Activated CD4-positive, alpha-beta memory T cell treated with anti-CD3 and anti-CD28 coated beads, Interleukin-2, amount 10 ng/mL, durations not matched to agents 7 days and 5 days (primary cell): ENCODE data around the gene LRRC36. TPM values are rescaled to one million over a fixed set of nuclear protein-coding genes. Genes with fewer than 3 reads are reported as not detected.
"Not testable (repeated sequence)": the region's sequence is repeated elsewhere in the genome, so short reads cannot be mapped to it uniquely, and the experiment has no call there.

Experiments used
- CTCF ChIA-PET: fragments of 350-600 bp; sonication (Branson Sonifier 250); formaldehyde crosslinking; loops from one replicate; lab custom pipeline; 2021; ENCODE audit warnings: antibody characterized with exemption, inconsistent platforms; lab: Charles Lee
- POLR2A ChIA-PET: fragments of 350-600 bp; sonication (Branson Sonifier 250); formaldehyde crosslinking; loops from one replicate; lab custom pipeline; 2021; ENCODE audit warnings: antibody characterized with exemption; lab: Charles Lee
- DNase-seq: peaks from one replicate; pipeline ENCODE4 v3.0.0-alpha.2; 2020
- H3K27ac Mint-ChIP-seq: one replicate; pipeline ENCODE4 v1.8.0; 2021; ENCODE audit warnings: mild to moderate bottlenecking, mixed read lengths
- H3K27me3 Mint-ChIP-seq: one replicate; pipeline ENCODE4 v1.8.0; 2021; ENCODE audit warnings: mixed read lengths
- H3K36me3 Mint-ChIP-seq: one replicate; pipeline ENCODE4 v1.8.0; 2021; ENCODE audit warnings: low read depth, mixed read lengths
- H3K4me1 Mint-ChIP-seq: one replicate; pipeline ENCODE4 v1.8.0; 2021; ENCODE audit warnings: mixed read lengths
- H3K4me3 Mint-ChIP-seq: one replicate; pipeline ENCODE4 v1.8.0; 2021; ENCODE audit warnings: mild to moderate bottlenecking, mixed read lengths
- H3K9me3 Mint-ChIP-seq: one replicate; pipeline ENCODE4 v1.8.0; 2021; ENCODE audit warnings: mixed read lengths
- total RNA-seq, 2 experiments: library from RNA; stranded (reverse); gene quantifications; one replicate each; pipeline ENCODE4 v1.2.3, GENCODE V29; 2021

LRRC36 gene
- total RNA-seq, 2 experiments from 2014 or later = not detected

DNA sequence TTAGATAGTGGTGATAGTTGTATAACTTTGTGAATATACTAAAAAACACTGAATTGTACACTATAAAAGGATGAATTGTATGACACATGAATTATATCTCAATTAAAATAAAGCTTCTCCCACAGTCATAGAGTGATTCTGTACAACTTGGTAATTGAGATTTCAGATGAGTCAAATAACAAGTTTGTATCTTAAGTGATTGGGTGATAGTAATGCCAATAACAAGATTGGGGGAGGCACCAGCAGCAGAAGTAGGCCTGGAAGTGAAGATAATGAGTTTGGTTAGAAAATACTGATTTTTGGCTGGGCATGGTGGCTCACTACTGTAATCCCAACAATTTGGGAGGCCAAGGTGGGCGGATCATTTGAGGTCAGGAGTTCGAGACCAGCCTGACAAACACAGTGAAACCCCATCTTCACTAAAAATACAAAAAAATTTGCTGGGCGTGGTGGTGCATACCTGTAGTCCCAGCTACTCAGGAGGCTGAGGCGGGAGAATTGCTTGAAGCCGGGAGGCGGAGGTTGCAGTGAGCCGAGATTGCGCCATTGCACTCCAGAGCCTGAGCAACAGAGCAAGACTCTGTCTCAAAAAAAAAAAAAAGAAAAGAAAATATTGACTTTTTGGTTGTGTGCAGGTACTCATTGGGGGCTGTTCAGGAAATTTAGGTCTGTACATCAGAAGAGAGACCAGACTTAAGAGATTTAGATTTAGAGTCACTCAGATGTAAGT is 33.1 kb downstream of the LRRC36 start:
- POLR2A ChIA-PET, DNase-seq, H3K9me3 Mint-ChIP-seq, H3K27ac Mint-ChIP-seq, H3K4me3 Mint-ChIP-seq, H3K36me3 Mint-ChIP-seq, CTCF ChIA-PET: not testable (repeated sequence)
- H3K4me1 Mint-ChIP-seq = peaks cover 11% of the 10 kb centered on the region
- H3K27me3 Mint-ChIP-seq = peaks cover 19% of the 10 kb centered on the region

DNA sequence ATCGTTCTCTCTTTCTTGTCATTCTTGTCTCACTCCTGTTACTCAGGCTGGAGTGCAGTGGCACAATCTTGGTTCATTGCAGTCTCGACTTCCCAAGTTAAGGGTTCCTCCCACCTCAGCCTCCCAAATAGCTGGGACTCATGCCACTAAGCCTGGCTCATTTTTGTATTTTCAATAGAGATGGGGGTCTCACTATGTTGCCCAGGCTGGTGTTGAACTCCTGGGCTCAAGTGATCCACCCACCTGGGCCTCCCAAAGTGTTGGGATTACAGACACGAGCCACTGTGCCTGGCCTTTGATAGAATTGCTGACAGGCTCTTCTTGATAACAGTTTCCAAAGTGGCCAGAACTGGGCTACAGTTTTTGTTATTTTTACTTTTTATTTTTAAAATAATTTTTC is 34.4 kb downstream of the LRRC36 start:
- Mint-ChIP-seq H3K27ac (no peak overlapping the region), H3K4me1 (peaks cover 16% of the 10 kb centered on the region), H3K4me3 (no peak overlapping the region), H3K9me3 (no peaks in the 10 kb centered on the region), H3K36me3 (no peaks in the 10 kb centered on the region), H3K27me3 (peaks cover 22% of the 10 kb centered on the region)
- CTCF ChIA-PET = no interaction called here
- POLR2A ChIA-PET = no interaction called here
- no peak for DNase-seq

DNA sequence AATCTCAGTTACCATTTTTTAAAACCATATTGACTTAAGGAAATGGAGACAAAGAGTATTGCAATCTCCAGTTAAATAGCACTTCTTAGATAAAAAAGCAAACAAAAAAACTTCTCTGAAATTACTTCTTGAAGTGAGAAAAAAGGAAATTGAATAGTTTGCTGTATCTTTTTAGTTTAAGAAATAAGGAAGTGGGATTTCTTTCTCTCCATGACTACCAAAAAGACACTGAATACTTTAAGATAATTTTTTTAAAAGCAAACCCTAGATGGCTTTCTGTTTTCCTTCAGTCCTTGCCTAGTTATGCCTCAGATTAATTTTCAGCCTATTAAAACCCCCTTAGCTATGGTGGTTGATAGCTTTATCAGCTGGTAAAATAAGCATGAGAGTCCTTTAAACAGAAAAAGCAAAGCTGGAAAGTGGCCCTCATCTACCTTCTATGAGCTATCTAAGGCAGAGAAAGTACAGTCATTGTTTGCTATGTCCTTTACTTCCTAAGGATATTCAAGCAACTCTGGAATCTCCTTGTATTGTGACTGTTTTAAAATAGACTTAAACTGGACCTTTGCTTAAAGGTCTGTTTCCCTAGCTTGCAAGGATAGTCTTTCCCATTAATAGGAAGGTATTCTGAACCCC is 38.1 kb downstream of the LRRC36 start:
- no peak overlapping the region for H3K27ac Mint-ChIP-seq
- no peak for DNase-seq
- POLR2A ChIA-PET = no interaction called here
- peaks cover 7% of the 10 kb centered on the region for H3K4me1 Mint-ChIP-seq
- H3K9me3 Mint-ChIP-seq = no peaks in the 10 kb centered on the region
- CTCF ChIA-PET = interaction anchor here (0.7 to 0.8 kb wide), 2 partner anchors 35 to 86 kb away, joined by 3 to 4 read pairs; no protein-coding TSS in a partner anchor
- no peaks in the 10 kb centered on the region for H3K36me3 Mint-ChIP-seq
- peaks cover 23% of the 10 kb centered on the region for H3K27me3 Mint-ChIP-seq
- no peak overlapping the region for H3K4me3 Mint-ChIP-seq

DNA sequence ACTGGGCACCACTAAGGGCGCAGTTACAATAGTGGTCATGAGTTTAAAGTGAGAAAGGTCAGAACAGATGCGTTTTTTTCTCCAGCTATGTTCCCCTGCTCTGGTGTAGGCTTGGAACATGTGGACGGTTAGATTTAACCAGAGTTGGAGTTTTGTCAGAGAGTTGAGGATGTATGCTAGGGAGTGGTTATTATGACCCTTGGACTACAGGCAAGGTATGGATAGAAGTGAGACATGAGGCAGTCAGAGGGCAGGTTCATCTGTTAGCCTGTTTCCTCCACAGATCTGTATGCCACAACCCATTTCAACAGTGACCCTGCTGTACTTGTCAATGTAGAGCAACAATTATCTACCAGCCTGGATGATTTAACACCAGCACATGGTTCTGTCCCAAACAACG is 44.0 kb downstream of the LRRC36 start:
- Mint-ChIP-seq H3K27ac (no peak overlapping the region), H3K9me3 (no peaks in the 10 kb centered on the region), H3K36me3 (no peaks in the 10 kb centered on the region), H3K27me3 (peaks cover 15% of the 10 kb centered on the region), H3K4me3 (no peak overlapping the region), H3K4me1 (peaks cover 2% of the 10 kb centered on the region)
- no peak for DNase-seq
- CTCF ChIA-PET = no interaction called here
- POLR2A ChIA-PET = interaction anchor here (0.7 kb wide), 1 partner anchor 537 kb away, joined by 3 read pairs; no protein-coding TSS in a partner anchor

DNA sequence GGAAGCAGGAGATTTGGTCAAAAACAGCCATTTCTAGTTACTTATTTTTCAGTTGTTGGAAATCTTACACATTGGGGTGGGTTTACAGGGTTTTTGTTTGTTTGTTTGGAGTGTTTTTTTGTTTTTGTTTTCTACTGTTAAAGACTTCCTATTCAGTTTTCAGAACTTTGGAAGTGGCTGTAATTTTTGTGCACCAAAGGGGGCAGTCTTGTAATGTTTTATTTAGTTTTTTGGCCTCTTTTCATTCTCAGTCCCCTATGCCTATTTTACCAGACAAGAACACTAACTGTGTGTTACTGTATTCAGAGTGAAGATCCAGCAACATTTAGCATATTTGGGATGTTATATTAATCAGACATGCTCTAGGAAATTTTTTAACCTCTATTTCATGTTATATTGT is 46.0 kb downstream of the LRRC36 start:
- H3K27me3 Mint-ChIP-seq = peaks cover 14% of the 10 kb centered on the region
- ChIA-PET CTCF (no interaction called here), POLR2A (no interaction called here)
- H3K27ac Mint-ChIP-seq = no peak overlapping the region
- no peak overlapping the region for H3K4me3 Mint-ChIP-seq
- DNase-seq = no peak
- no peaks in the 10 kb centered on the region for H3K9me3 Mint-ChIP-seq
- H3K4me1 Mint-ChIP-seq = no peaks in the 10 kb centered on the region
- H3K36me3 Mint-ChIP-seq = no peaks in the 10 kb centered on the region

DNA sequence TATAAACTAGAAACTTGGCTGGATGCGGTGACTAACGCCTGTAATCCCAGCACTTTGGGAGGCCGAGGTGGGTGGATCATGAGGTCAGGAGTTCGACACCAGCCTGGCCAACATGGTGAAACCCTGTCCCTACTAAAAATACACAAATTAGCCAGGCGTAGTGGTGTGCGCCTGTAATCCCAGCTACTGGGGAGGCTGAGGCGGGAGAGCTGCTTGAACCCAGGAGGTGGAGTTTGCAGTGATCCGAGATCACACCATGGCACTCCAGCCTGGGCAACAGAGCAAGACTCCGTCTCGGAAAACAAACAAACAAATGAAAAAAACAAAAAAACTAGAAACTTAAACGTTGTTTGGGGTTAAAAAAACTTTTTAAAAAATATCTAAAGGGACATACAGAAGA is 49.4 kb downstream of the LRRC36 start:
- CTCF ChIA-PET = not testable (repeated sequence)
- POLR2A ChIA-PET = interaction anchor here (0.7 kb wide), 1 partner anchor 24 kb away, joined by 3 read pairs; no protein-coding TSS in a partner anchor

DNA sequence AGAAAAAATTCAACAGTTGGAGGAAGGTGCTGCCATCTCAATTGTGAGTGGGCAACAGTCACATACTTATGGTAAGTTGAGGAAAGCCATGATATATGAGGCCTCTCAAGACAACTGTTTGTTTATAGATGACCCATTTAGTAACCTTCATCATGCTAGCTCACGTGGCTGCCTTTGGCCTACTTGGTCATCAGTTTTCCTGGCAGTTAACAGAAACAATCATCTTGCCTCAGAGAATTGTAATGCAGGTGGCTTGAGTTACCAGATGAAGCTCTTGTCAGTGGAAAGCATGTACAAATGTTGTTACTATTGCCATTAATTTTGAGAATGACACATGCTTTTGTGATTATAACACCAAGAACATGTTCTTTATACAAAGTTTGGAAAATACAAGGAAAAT is 52.0 kb downstream of the LRRC36 start:
- Mint-ChIP-seq H3K27me3 (peaks cover 22% of the 10 kb centered on the region), H3K27ac (no peak overlapping the region), H3K9me3 (no peaks in the 10 kb centered on the region), H3K4me3 (no peak overlapping the region), H3K4me1 (no peaks in the 10 kb centered on the region), H3K36me3 (no peaks in the 10 kb centered on the region)
- ChIA-PET CTCF (no interaction called here), POLR2A (no interaction called here)
- DNase-seq = no peak

More for the DNA sequence above, 49.4 kb downstream of the LRRC36 start:
- H3K4me1 Mint-ChIP-seq, H3K9me3 Mint-ChIP-seq, H3K36me3 Mint-ChIP-seq, H3K4me3 Mint-ChIP-seq, H3K27ac Mint-ChIP-seq, DNase-seq: not testable (repeated sequence)
- peaks cover 18% of the 10 kb centered on the region for H3K27me3 Mint-ChIP-seq

DNA sequence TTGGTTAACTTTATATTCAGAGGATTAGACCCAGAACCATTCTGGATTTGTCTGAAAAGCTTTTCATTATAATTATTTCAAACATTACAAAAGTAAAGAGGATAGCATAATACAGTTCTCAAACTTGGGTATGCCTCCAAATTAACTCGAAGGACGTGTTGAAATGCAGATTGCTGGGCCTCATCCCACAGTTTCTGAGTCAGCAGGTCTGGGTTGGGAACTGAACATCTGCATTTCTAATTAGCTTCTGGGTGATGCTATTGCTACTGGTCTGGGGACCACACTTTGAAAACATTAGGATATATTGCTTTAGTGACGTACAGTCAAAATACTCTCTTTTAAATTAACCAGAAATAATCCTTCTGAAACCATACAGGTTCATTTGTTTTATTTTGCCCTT is 56.7 kb downstream of the LRRC36 start:
- no peaks in the 10 kb centered on the region for H3K36me3 Mint-ChIP-seq
- H3K27me3 Mint-ChIP-seq = peaks cover 17% of the 10 kb centered on the region
- DNase-seq = no peak
- H3K9me3 Mint-ChIP-seq = no peaks in the 10 kb centered on the region
- H3K4me1 Mint-ChIP-seq = no peaks in the 10 kb centered on the region
- ChIA-PET CTCF (interaction anchor here (1.2 kb wide), 1 partner anchor 10 kb away, joined by 3 read pairs; no protein-coding TSS in a partner anchor), POLR2A (no interaction called here)
- H3K4me3 Mint-ChIP-seq = no peak overlapping the region
- H3K27ac Mint-ChIP-seq = no peak overlapping the region

DNA sequence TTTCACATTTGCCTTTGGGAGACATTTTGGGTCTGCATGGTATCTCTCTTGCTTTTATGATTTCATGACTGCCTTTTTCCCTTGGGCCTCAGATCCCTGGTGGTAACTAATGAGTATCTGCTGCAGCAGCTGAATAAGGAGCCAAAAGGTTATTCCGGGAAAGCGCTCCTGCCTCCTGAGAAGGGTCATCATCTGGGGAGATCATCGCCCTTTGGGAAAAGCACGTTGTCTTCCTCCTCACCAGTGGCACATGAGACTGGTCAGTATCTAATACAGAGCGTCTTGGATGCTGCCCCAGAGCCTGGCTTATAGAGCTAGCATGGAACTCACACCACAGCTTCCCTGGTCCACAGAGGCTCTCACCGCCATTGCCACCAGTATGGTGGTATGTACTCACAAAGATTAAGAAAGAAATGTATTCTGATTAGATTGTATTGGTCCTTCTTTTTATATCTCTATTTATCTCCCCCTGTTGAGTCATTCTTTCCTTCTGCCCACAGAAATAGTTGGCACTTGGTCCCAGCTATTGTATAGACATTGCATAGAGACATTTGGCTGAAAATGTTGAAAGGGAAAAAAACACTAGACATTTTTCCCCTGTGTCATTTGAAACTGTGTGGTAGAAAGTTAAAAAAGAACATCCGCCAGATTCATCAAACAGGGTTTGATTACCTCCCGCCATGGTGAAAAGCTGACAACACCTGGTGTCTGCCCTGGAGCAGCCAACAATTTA is 58.3 kb downstream of the LRRC36 start:
- Mint-ChIP-seq H3K9me3 (no peaks in the 10 kb centered on the region), H3K4me1 (no peaks in the 10 kb centered on the region), H3K27me3 (peaks cover 20% of the 10 kb centered on the region), H3K36me3 (no peaks in the 10 kb centered on the region), H3K27ac (no peak overlapping the region), H3K4me3 (no peak overlapping the region)
- ChIA-PET CTCF (interaction anchor here (1.0 to 1.6 kb wide), 2 partner anchors 15 kb away, joined by 3 to 4 read pairs; no protein-coding TSS in a partner anchor), POLR2A (interaction anchor here (0.8 kb wide), 1 partner anchor 234 kb away, joined by 3 read pairs; the partner anchor contains the start of gene B3GNT9)
- DNase-seq = no peak

DNA sequence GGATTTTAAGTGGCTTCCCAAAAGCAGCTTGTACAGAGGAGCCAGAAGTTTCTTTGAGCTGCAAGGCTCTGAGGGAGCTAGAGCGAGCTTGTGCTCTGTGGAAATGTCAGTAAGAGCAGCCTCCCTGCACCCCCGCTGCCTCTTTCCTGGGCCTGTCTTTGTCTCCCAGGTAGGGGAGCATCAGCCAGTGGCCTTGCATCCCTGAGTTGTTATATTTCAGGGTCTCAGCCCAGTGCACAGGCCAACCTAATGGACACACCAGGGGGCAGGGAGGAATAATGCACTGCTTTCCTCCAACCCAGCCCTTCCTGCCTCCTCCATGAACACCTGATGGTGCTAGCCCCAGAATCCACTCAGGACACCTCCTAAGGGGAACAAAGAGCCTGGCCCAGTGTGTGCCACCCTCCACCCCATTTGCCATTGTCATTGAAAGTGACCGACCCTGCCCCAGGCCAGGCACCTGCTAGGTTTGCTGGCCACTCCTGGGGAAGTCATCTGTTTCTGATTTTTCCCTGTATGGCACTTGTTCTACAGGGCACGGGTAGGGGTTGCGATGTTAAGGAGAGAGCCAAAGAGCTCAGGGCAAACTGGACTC is 60.3 kb downstream of the LRRC36 start:
- Mint-ChIP-seq H3K36me3 (no peaks in the 10 kb centered on the region), H3K4me1 (no peaks in the 10 kb centered on the region)

DNA sequence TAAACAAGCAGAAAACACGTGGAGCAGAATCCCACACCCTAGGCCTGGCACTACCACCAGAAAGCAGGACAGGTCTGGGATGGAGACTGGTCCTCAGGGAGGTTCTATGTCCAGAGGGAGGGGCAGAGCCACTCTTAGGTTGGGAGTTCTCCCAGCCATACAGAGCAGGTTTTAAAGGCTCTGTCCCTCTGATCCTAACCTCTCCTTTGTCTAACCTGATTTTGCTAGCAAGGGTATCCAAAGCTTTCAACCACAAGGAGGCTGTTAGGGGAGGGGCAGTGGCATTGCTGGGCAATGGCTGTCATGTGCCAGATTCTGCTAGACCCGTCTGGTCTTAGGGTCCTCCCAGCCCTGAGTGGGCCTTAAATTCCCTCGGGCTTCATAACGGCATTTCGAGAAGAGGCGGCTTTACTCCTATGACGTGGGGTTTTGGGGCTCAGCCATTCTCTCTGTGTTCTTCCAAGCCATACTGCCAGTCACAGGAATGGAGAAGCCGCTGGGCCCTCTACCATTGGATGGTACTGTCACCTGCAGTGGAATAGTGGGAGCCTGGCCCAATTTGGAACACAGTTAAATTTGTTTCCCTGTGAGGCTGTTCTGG is 61.0 kb downstream of the LRRC36 start:
- Mint-ChIP-seq H3K9me3 (no peaks in the 10 kb centered on the region), H3K27ac (no peak overlapping the region), H3K36me3 (no peaks in the 10 kb centered on the region), H3K27me3 (peaks cover 24% of the 10 kb centered on the region), H3K4me1 (no peaks in the 10 kb centered on the region), H3K4me3 (no peak overlapping the region)
- CTCF ChIA-PET = interaction anchor here (1.0 to 1.2 kb wide), 2 partner anchors 11 to 35 kb away, joined by 3 to 5 read pairs; no protein-coding TSS in a partner anchor
- POLR2A ChIA-PET = no interaction called here
- DNase-seq = no peak

More for the DNA sequence above, 60.3 kb downstream of the LRRC36 start:
- Mint-ChIP-seq H3K4me3 (no peak overlapping the region), H3K27me3 (peaks cover 21% of the 10 kb centered on the region), H3K9me3 (no peaks in the 10 kb centered on the region), H3K27ac (no peak overlapping the region)
- ChIA-PET CTCF (no interaction called here), POLR2A (no interaction called here)
- DNase-seq = no peak

DNA sequence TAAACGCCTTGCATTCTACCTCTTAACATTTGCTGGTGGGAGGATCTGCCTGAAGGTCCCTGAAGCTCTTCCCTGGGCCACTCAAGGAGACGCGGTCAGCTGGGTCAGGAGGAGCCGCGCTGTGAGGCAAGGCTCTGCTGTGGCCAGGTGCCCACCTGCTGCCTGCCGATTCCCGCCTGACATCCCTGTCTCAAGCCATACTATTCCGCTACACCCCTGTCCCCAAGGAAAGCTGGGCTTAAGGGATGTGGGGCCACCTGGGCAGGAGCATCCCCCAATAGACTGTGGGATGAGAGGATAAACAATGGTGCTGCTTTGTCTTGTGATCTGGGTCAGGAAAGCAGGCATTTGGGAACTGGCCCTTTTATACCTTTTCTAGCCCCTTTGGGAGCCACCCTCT is 61.6 kb downstream of the LRRC36 start:
- ChIA-PET POLR2A (no interaction called here), CTCF (interaction anchor here (1.0 to 1.2 kb wide), 3 partner anchors 10 to 56 kb away, joined by 3 to 6 read pairs (median 5); no protein-coding TSS in a partner anchor)
- H3K36me3 Mint-ChIP-seq = no peaks in the 10 kb centered on the region
- H3K27ac Mint-ChIP-seq = no peak overlapping the region
- H3K4me1 Mint-ChIP-seq = no peaks in the 10 kb centered on the region
- H3K9me3 Mint-ChIP-seq = no peaks in the 10 kb centered on the region
- DNase-seq = no peak
- peaks cover 29% of the 10 kb centered on the region for H3K27me3 Mint-ChIP-seq
- no peak overlapping the region for H3K4me3 Mint-ChIP-seq
